Left cardiac atrium (tissue), 4 donors: ENCODE results near the gene SPATA16. TPM values are rescaled to one million over a fixed set of nuclear protein-coding genes. Genes with fewer than 3 reads are reported as not detected.
"Not testable (repeated sequence)": the region's sequence is repeated elsewhere in the genome, so short reads cannot be mapped to it uniquely, and the experiment has no call there.

Experiments used
- ATAC-seq, 2 donors: fragments of 200-7000 bp; cut with Tn5 transposase; one replicate each; pipeline ENCODE4 v1.9.1; 2020; ENCODE audit warnings: mild to moderate bottlenecking in 2 of 2, moderate library complexity in 2 of 2
- DNase-seq: peaks from one replicate; pipeline ENCODE4 v3.0.0-alpha.2; 2020
- intact Hi-C, 2 donors: fragments of 100-400 bp; cut with DNase I; formaldehyde crosslinking; loops; one replicate each; pipeline versions ENCODE4 v1.14.1 to v1.15.1; 2022 to 2023
- total RNA-seq, 2 donors: library from RNA; stranded (reverse); fragmentation: NEBNext Ultra II Directional; extraction: Animal tissue kit (Norgen Biotek cat#: 25700); gene quantifications; one replicate each; pipeline ENCODE4 v1.2.1, GENCODE V29; 2021
- donor health status: DM: no; HTN: yes; CAD: no.
- donor health status: DM: no; HTN: yes; CAD: no; lungs with severe emphysema.
- donor health status: DM: yes; HTN: yes; CAD: no.
- donor health status: Dilated cardiomyopathy.

Gene SPATA16
- total RNA-seq, 2 donors from 2014 or later, result not detected

DNA sequence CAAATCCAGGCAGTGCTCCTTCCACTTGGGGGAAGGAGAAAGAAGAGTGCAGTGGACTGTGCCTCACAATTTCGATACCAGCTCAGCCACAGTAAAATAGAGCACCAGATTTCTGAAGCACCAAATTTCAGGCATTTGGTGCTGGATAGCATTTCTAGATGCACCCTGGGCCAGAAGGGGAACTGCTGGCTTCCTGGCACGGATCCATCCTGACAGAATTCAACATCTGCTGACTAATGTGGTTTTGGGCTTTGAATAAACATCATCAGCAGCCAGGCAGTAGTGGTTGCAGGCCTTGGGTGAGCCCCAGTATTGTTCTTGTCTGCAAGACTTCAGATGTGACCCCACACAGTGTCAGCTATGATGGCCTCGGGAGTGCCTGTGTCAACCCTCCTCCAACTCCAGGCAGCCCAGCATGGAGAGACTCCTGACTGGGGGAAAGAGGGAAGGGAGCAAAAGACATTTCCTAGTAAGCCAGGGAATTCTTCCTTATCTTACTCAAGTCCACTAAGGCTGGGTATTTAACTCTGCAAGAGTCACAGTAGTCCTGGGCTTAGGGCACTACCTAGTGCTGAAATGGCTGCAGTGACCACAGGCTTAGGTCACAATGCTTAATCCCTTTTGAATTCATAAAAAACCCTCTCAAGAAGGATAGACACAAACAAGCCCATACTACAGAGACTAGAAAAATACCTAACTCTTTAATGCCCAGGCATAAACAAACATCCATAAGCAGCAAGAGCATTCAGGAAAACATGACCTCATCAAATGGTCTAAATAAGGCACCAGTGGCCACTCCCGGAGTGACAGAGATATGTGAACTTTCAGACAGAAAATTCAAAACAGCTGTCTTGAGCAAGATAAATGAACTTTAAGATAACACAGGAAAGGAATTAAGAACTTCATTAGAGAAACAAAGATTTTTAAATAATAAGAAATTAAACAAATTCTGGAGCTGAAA is 74.7 kb downstream of the SPATA16 start:
- ATAC-seq, result peak in 1 of 2 donors; percentile 90
- DNase-seq, result peak; percentile 32
- intact Hi-C loops, result no loop called here

DNA sequence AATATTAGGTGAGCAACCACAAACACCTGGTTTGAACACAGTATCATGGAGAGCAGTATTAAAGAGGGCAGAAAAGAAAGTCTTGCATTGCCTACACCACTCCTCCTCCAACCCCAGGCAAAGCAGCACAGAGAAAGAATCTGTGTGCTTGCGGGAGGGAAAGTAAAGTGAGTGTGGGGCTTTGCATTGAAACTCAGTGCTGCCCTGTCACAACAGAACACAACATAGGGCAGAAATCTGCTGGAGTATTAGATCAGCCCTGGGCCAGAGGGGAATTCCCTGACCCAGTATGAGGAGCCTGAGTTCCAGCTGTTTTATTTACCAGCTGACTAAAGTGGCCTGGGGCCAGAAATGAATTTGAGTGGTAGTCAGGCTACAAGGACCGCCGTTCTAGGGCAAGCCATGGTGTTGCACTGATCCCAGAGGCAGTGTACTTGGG is 75.5 kb downstream of the SPATA16 start:
- DNase-seq (no peak), ATAC-seq (peak in 1 of 2 donors; percentile 86)
- intact Hi-C loops, result no loop called here

DNA sequence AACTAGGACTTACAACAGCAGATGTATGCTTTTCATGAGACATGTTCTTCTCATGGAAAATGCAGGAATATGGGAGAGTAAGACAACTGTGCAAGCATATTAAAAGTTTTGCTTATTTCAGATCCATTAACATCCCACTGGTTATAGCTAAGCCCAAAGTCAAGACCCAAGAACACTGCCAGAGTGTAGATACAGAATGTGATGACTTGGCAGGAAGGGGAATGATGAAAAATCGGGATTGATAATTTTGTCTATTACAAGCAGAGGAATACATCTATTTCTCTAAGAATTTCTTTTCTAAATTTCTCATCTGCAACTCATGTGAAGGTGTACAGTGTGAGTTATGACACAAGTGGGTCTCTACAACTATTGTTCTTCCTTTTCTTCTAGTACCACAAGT is 76.4 kb downstream of the SPATA16 start:
- no peak for DNase-seq
- intact Hi-C loops, result no loop called here
- no peak for ATAC-seq

DNA sequence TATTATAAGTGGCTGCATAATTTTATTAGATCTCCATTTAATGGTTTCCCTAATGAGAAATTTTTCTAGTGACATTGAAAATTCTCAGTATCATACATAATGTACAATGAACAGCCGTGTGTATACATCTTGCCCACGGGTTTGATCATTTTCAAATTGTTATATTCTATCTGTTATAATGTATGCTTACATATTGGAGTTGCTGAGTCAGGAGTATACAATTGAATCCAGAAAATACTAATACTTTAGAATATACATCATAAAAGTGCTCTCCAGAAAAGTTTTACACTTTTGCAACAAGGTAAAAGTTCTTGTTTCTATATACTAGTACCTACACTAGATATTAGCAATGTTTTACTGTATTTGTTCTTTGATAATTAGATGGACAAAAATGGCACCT is 82.8 kb downstream of the SPATA16 start:
- DNase-seq (no peak), ATAC-seq (no peak)
- intact Hi-C loops, result no loop called here

DNA sequence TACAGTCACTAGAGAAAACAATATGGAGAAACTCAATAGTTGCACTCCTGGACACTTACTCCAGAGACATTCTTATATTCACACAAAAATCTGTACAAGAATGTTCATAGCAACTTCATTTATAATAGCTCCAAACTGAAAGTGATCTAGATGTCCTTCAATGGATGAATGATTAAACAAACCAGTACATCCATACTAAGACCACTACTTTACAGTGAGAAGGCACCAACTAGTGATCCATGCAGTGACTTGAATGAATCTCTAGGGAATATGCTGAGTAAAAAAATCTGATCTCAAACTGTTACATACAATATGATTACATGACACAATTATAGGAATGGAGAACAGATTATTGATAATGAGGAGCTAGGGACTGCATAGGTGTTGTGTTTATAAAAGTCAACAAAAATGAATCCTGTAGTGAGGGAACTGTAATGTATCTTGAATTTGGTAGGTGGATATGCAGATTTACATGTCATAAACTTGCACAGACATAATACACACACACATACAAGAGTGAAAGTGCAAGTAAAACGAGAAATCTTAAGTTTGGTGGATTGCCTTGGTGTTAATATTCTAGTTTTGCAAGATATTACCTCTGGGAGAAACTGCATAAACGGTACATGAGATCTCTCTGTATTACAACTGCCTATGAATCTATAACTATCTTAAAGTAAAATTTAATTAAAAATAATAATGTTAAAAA is 85.7 kb downstream of the SPATA16 start:
- no peak for DNase-seq
- no peak for ATAC-seq
- intact Hi-C loops, result no loop called here

DNA sequence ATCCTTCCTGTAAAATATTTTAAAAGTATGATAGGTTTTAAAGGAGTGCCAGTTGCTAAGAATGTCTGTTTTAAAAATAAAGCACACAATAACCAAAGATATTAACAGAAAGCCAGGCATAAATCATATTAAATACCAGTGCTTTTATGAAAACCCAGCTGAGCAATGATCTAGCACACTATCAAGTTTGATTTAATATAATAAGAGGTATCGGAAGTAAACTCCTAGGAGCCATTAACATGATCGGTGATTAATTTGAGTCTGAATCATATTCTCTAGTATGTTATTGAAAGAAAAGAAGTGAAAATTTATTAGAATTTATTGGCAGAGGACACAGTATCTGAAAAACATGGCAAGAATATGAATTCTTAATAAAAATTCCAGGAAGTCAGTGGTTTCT is 91.7 kb downstream of the SPATA16 start:
- no peak for DNase-seq
- intact Hi-C loops, result loop anchor here in 1 of 2 donors (5.0 to 10.0 kb wide), 2 partner anchors 65 to 212 kb away; no protein-coding TSS in a partner anchor
- no peak for ATAC-seq

DNA sequence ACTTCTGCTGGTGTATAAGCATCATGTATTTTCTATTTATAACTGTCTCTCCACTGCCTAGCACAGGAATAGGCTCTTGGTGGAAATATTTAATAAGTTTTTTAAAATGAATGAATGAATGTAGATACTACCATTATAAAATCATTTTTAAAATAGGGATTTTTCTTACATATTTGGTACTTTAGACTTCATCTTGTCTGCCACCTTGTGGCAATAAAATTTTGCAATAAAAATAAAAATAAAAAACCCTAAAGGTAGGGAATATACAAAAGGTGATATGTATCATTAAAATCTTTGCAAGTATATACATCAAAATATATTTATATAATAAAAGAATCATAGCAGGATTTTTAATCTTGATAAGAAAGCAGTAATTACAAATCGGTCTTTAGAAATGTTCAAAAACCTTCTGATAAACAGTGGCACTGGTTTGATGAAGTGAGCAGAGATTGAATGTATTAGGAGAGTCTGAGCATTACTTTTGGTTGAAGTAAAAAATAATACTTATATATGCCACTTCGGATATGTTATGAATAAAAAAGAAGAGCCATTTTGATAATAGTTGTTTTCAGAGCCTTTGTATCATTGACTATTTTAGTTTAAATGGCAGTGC is 95.2 kb downstream of the SPATA16 start:
- intact Hi-C loops, result loop anchor here in 1 of 2 donors (5.0 to 10.0 kb wide), 2 partner anchors 61 to 209 kb away; no protein-coding TSS in a partner anchor
- ATAC-seq (no peak), DNase-seq (no peak)

DNA sequence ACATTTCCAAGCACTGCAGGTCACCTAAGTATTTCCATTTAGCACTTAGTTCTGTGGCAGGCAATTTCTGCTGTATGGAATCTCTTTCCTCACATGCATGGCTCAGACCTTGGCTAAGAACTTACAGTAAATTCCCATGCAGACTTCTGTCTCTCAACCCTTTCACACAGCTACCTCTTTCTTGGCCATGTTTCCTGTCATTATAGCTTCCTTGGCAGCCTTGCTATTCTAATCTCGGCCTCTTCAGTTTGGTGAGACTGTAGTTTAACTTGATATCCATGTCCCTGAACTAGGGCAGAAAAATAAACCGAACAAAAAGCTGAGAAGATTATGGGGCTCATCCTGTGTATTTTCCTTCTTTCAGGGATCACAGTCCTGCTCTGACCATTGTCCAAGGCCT is 96.0 kb downstream of the SPATA16 start:
- intact Hi-C loops, result loop anchor here in 1 of 2 donors (5.0 to 10.0 kb wide), 2 partner anchors 60 to 208 kb away; no protein-coding TSS in a partner anchor
- ATAC-seq (peak in 1 of 2 donors; percentile 35), DNase-seq (no peak)

DNA sequence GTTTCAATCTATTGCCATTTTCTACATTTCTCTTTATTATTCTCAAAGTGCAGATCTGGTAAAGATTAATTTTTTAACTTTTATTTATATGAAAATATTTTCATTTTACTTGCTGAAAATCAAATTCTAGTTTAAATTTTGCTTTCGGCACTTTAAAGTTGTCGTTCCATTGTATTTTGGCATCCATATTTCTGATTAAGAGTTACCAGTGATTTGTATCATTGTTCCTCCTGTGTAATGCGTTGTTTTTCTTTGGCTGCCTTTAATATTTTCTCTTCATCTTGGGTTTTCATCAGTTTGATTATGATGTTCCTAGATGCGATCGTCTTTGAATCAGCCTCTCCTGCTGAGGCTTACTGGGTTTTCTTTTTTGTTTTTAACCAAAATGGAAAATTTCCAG is 97.3 kb downstream of the SPATA16 start:
- intact Hi-C loops, result loop anchor here in 1 of 2 donors (10.0 kb wide), 1 partner anchor 59 kb away; no protein-coding TSS in a partner anchor
- ATAC-seq, result no peak
- DNase-seq, result no peak

DNA sequence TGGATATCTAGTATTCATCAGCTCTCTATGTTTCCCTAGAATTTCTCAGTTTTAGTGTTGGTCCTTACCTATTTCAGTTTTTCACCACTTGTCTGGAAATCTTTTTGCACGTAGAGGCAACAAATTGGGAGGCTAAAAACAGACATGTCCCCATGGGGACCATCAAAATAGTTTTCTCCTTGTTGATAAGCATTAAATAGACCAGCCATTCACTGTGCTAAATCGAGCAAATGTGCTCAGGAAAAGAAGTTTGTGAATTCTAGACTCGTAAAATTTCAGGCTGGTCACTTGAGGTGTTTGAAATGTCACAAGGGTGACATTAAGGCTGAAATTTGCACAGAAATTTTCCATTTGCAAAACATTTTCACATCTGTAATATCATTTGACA is 102.6 kb downstream of the SPATA16 start:
- DNase-seq, result no peak
- intact Hi-C loops, result no loop called here
- no peak for ATAC-seq

DNA sequence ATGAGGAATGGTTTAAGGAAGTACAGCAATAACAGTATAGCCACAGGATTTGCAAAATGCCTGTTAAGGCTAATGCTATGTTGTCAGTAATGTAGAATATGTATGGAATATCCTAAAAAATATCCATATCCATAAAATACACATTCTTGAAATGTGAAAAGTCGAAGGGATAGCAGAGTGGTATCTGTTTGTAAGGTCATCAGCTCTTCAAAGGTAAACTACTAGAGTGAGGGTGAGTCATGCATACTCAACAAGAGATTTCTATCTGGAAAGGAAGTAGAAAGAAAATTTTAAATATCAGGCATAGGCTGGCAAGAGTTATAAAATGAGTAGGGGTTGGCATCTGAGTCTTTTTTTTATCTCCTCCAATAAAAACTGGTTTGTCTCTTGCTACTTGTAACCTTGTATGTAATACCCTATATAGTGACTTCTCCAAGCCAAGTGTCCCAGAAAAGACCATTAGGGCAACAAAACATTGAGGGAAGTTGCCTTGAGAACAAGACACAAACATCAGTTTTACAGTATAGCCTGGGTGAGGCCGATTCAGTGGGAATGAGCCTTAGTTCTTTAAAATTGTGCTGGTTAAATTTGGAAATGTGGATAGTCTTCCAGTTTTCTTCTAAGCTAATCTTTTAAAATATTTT is 103.1 kb downstream of the SPATA16 start:
- no peak for ATAC-seq
- intact Hi-C loops, result no loop called here
- no peak for DNase-seq

DNA sequence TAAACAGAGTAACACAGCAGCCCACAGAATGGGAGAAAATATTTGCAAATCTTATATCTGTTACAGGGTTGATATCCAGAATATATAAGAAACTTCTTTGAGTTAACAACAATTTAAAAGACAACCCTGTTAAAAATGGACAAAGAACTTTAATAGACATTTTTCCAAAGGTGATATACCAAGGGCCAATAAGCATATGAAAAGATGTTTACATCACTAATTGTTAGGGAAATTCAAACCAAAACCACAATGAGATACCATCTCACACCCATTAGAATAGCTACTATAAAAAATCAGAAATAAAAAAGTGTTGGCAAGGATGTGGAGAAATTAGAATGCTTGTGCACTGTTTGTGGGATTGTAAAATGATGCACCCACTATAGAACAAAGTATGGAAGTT is 110.8 kb downstream of the SPATA16 start:
- intact Hi-C loops, result no loop called here
- ATAC-seq, result no peak
- DNase-seq, result no peak

DNA sequence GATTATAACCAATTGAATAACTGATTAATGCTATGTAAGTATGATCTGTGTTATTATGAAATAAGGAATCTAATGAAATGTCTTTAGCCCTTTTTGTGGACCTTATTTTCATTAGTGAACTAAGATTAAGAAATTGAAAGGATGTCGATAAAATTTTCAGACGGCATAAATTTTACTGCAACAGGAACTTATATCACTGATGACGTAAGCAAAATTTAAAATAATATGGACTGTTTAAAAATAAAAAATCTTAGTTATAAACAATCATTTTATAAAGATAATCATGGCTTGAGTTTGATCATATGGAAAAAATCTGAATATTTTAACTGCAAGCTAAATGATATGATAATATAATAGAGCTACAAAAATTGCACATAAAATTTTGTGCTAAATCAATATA is 112.7 kb downstream of the SPATA16 start:
- ATAC-seq, result no peak
- no peak for DNase-seq
- intact Hi-C loops, result loop anchor here in 1 of 2 donors (5.0 kb wide), 1 partner anchor 979 kb away; no protein-coding TSS in a partner anchor

DNA sequence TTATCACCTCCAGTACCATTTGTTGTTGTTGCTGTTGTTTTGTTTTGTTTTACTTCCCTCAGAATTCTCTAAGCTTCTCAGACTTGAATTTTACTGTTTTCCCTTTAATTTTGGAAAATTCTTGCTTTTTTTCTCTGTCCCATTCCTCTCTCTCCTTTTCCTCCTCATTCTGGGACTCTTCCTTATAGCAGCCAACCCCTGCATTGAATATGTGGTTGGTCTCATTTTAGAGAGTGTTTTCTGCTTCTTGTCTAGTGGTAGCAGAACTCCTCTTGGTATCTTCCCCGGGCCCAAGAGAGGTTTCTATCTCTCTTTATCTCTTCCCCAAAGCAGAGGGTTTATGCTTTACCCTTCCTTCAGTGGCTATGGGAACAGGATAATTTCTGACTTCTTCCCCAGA is 113.6 kb downstream of the SPATA16 start:
- no peak for ATAC-seq
- intact Hi-C loops, result loop anchor here in 1 of 2 donors (5.0 kb wide), 1 partner anchor 980 kb away; no protein-coding TSS in a partner anchor
- DNase-seq, result no peak

DNA sequence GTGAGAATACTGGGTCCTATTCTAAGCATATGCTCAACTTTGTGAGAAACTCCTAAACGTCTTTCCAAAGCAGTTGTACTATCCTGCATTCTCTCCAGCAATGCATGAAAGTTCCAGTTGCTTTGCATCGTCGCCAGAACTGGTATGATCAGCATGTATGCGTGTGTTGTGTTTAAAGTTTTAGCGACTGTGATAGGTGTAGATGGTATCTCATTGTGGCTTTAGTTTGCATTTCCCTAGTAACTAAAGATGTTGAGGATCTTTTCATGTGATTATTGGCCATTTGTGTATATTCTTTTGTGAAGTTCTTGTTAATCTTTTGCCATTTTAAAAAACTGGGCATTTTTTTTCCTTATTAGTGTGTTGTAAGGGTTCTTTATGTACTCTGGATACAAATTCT is 115.1 kb downstream of the SPATA16 start:
- intact Hi-C loops, result loop anchor here in 1 of 2 donors (5.0 kb wide), 1 partner anchor 981 kb away; no protein-coding TSS in a partner anchor
- DNase-seq, result no peak
- ATAC-seq, result no peak

DNA sequence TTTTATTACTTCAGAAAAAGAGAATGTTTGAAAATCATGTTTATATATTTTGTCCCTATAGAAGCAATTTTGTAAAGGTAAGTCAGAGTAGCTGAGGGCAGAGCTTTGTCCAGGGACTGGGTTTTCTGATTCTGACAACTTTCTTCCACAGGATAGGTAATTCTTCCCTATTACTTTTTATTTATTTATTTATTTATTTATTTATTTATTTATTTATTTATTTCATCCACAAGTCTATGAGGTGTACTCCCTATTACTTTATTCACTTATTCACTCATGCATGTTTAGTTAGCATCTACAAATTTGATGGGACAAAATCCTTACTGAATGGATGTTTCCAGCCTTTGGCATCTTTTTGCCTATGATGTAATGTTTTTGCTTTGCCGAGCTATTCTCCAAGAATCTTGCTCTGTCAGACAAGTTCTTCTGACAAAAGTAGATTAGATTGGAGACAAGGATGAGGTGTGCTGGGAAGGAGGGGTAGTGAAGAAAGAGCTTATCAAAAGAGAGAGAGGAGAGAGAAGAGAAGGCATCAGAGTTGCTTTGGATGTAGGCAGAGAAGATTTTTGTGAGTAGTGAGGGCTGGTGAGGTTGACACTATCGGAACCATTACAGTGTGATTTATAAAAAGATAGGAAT is 119.4 kb downstream of the SPATA16 start:
- DNase-seq (no peak), ATAC-seq (no peak)
- intact Hi-C loops, result no loop called here

DNA sequence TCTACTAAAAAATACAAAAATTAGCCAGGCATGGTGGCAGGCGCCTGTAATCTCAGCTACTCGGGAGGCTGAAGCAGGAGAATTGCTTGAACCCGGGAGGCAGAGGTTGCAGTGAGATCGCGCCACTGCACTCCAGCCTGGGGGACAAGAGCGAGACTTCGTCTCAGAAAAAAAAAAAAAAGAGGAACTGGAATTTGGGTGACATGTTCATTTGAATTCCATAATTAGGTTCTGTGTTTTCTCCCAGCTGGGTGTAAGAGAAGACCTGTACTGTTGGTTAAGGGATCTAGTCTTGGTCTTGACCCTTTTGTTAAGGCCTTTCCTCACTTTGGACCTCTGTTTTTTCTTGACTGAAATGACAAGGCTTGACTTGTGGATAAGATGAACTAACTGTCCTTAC is 120.9 kb downstream of the SPATA16 start:
- ATAC-seq, DNase-seq, intact Hi-C loops: not testable (repeated sequence)

DNA sequence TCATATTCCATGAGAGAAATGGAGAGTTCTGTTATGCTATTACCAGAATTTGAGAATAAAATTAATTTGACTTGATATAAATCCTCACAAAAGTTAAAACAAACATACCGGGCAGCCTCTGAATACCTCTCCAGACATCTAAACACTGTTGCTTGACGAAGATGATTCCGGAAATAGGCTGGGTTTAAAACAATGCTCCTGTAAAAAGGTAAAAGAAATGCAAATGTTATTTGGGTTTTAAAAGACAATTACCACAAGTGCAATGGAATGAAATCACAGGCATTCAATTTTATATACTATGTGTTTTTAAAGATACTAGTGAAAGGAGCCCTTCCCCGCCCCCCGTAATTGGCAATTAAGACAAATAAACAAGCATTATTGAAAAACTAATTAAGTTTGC is 121.7 kb downstream of the SPATA16 start:
- no peak for DNase-seq
- intact Hi-C loops, result no loop called here
- ATAC-seq, result no peak
